ENCODE measurements around the gene MGAT4B. TPM values are rescaled to one million over a fixed set of nuclear protein-coding genes. Genes with fewer than 3 reads are reported as not detected.

The MGAT4B gene
- total and polyA plus RNA-seq, 4 donors: 42.0 to 156 (median 83.7) TPM

- TF ChIP-seq RXRA (IDR thresholded peaks at IDR 0.05) (no peak), ATF3 (IDR thresholded peaks at IDR 0.05) (no peak)
Observed at GRCh38 chr5:179830818-179831468, 24.3 kb upstream of the MGAT4B start (continued).

- Histone ChIP-seq H3K27me3 (ENCODE audit: control insufficient read depth in 4 of 4, insufficient read depth in 4 of 4, low read length in 3 of 4) (no peaks in the 10 kb centered on the region), H3K9me3 (ENCODE audit: control insufficient read depth in 4 of 4, low read length in 3 of 4) (no peaks in the 10 kb centered on the region), H3K4me1 (ENCODE audit: control insufficient read depth in 4 of 4, insufficient read depth in 4 of 4, low read length in 3 of 4) (peaks cover 0 to 44% (median 32%) of the 10 kb centered on the region in 4 donors), H3K9ac (ENCODE audit: low read depth in 1 of 2, low read length in 2 of 2) (no peak overlapping the region), H3K27ac (ENCODE audit: low read depth in 1 of 2, low read length in 2 of 2) (no peak overlapping the region), H3K4me3 (ENCODE audit: low read depth in 1 of 3, low read length in 3 of 3) (no peak overlapping the region), H3K36me3 (ENCODE audit: control insufficient read depth in 4 of 4, insufficient read depth in 3 of 4, low read depth in 1 of 4, low read length in 3 of 4) (peaks cover 27 to 63% (median 60%) of the 10 kb centered on the region in 4 donors)
- WGBS: 59% methylated on average over 7 of the region's 7 CpGs
- no peak for DNase-seq (ENCODE audit: low spot score)
- TF ChIP-seq GABPA (IDR thresholded peaks at IDR 0.05 in 1 of 2, conservative IDR thresholded peaks at IDR 0.05 in 1 of 2): no peak
- no peak for TF ChIP-seq FOXA1 (IDR thresholded peaks at IDR 0.05)
- TF ChIP-seq FOXA2 (IDR thresholded peaks at IDR 0.05): no peak
- no peak for TF ChIP-seq ZBTB33 (IDR thresholded peaks at IDR 0.05)
- no peak for TF ChIP-seq REST (IDR thresholded peaks at IDR 0.05)
- no peak for TF ChIP-seq ATF3 (IDR thresholded peaks at IDR 0.05)
- no peak for TF ChIP-seq HNF4G (IDR thresholded peaks at IDR 0.05)
- no peak for TF ChIP-seq HNF4A (conservative IDR thresholded peaks at IDR 0.05)
- TF ChIP-seq YY1 (IDR thresholded peaks at IDR 0.05): no peak
- no peak for TF ChIP-seq MAX (IDR thresholded peaks at IDR 0.05)
- no peak for TF ChIP-seq SP1 (IDR thresholded peaks at IDR 0.05)
- no peak for TF ChIP-seq NR2F2 (IDR thresholded peaks at IDR 0.05)
- TF ChIP-seq CTCF (IDR thresholded peaks at IDR 0.05; ENCODE audit: low read depth, low read length, missing input control): no peak
- TF ChIP-seq TAF1 (conservative IDR thresholded peaks at IDR 0.05): no peak
Observed at GRCh38 chr5:179829732-179830435, 23.2 kb upstream of the MGAT4B start.
